PFSK-1 (cell line): ENCODE measurements around the gene USP13.

Experiments used
- FOXP2 ChIP-seq: optimal IDR thresholded peaks from 2 replicates; pipeline ENCODE3; 2011; ENCODE audit warnings: borderline replicate concordance, control low read depth, inconsistent platforms; ENCODE audit not compliant: insufficient read depth; ENCODE audit errors: extremely low read length, extremely low read depth
- POLR2AphosphoS5 ChIP-seq: IDR thresholded peaks from 2 replicates; pipeline ENCODE4 v1.6.1; 2012; ENCODE audit warnings: low read depth, mild to moderate bottlenecking, control low read depth, low read length, moderate library complexity
- SIN3A ChIP-seq: IDR thresholded peaks from 2 replicates; pipeline ENCODE4 v1.6.1; 2012; ENCODE audit warnings: mild to moderate bottlenecking, low read length, moderate library complexity, borderline replicate concordance; ENCODE audit not compliant: insufficient read depth
- TAF1 ChIP-seq: IDR thresholded peaks from 2 replicates; pipeline ENCODE4 v1.6.1; 2012; ENCODE audit warnings: low read length, control low read depth, borderline replicate concordance; ENCODE audit not compliant: insufficient read depth
- TF ChIP-seq, protein P1 (sequence below), 2 experiments: IDR thresholded peaks; 2 replicates each; pipeline versions ENCODE4 v1.6.1 to v1.8.0; 2011 to 2012; ENCODE audit warnings: low read depth in 2 of 2, low read length in 2 of 2, control low read depth in 1 of 2, inconsistent platforms in 1 of 2, mild to moderate bottlenecking in 1 of 2, moderate library complexity in 1 of 2; ENCODE audit not compliant: insufficient read depth in 1 of 2

USP13 gene

GRCh38 chr3:179769411-179770247, 116.8 kb downstream of the USP13 start:
- no peak for TF ChIP-seq TAF1
- no peak for TF ChIP-seq POLR2AphosphoS5
- TF ChIP-seq, protein P1, sequence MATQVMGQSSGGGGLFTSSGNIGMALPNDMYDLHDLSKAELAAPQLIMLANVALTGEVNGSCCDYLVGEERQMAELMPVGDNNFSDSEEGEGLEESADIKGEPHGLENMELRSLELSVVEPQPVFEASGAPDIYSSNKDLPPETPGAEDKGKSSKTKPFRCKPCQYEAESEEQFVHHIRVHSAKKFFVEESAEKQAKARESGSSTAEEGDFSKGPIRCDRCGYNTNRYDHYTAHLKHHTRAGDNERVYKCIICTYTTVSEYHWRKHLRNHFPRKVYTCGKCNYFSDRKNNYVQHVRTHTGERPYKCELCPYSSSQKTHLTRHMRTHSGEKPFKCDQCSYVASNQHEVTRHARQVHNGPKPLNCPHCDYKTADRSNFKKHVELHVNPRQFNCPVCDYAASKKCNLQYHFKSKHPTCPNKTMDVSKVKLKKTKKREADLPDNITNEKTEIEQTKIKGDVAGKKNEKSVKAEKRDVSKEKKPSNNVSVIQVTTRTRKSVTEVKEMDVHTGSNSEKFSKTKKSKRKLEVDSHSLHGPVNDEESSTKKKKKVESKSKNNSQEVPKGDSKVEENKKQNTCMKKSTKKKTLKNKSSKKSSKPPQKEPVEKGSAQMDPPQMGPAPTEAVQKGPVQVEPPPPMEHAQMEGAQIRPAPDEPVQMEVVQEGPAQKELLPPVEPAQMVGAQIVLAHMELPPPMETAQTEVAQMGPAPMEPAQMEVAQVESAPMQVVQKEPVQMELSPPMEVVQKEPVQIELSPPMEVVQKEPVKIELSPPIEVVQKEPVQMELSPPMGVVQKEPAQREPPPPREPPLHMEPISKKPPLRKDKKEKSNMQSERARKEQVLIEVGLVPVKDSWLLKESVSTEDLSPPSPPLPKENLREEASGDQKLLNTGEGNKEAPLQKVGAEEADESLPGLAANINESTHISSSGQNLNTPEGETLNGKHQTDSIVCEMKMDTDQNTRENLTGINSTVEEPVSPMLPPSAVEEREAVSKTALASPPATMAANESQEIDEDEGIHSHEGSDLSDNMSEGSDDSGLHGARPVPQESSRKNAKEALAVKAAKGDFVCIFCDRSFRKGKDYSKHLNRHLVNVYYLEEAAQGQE (IDR thresholded peaks at IDR 0.05; ENCODE audit: insufficient read depth in 1 of 2, low read depth in 2 of 2, low read length in 2 of 2) = no peak
- no peak for TF ChIP-seq SIN3A

GRCh38 chr3:179771797-179772196, 119.0 kb downstream of the USP13 start:
- TF ChIP-seq, protein P1 (IDR thresholded peaks at IDR 0.05; ENCODE audit: insufficient read depth in 1 of 2, low read depth in 2 of 2, low read length in 2 of 2) = no peak
- no peak for TF ChIP-seq POLR2AphosphoS5
- TF ChIP-seq TAF1 = no peak
- TF ChIP-seq SIN3A = no peak
- no peak for TF ChIP-seq FOXP2

GRCh38 chr3:179772297-179772696, 119.5 kb downstream of the USP13 start:
- TF ChIP-seq FOXP2 = no peak
- TF ChIP-seq TAF1 = no peak
- no peak for TF ChIP-seq POLR2AphosphoS5
- TF ChIP-seq SIN3A = no peak
- TF ChIP-seq, protein P1 (IDR thresholded peaks at IDR 0.05; ENCODE audit: insufficient read depth in 1 of 2, low read depth in 2 of 2, low read length in 2 of 2) = no peak

DNA sequence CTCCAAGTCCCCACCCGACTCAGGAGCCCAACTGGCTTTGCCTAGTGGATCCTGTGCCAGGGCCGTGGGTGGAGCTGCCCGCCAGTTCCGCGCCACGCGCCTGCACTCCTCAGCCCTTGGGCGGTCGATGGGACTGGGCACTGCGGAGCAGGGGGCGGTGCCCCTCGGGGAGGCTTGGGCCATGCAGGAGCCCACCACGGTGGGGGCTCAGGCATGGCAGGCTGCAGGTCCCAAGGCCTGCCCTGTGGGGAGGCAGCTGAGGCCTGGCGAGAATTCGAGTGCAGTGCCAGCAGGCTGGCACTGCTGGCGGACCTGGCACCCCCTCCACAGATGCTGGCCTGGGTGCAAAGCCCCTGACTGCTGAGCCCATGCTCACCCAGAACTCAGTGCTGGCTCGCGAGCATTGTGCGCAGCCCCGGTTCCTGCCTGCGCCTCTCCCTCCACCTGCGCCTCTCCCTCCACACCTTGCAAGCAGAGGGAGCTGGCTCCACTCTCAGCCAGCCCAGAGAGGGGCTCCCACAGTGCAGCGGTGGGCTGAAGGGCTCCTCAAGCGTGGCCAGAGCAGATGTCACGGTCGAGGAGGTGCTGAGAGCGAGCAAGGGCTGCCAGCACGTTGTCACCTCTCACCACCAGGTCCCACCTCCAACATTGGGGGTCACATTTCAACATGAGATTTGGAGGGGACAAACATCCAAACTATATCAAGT, 122.7 kb downstream of the USP13 start:
- no peak for TF ChIP-seq POLR2AphosphoS5
- no peak for TF ChIP-seq SIN3A
- no peak for TF ChIP-seq FOXP2
- TF ChIP-seq, protein P1 (IDR thresholded peaks at IDR 0.05; ENCODE audit: insufficient read depth in 1 of 2, low read depth in 2 of 2, low read length in 2 of 2) = no peak
- TF ChIP-seq TAF1 = no peak
